A549 (cell line): ENCODE measurements around the gene ASB13.

Experiments
- CEBPB ChIP-seq, 2 experiments: fragments of >200 bp in 1 of 2; sonication (Bioruptor Twin) in 1 of 2; formaldehyde crosslinking in 1 of 2; IDR thresholded peaks; 2 replicates each; pipeline ENCODE4 v1.6.1; 2012 to 2016
- CTCF ChIP-seq: fragments of >200 bp; sonication (Bioruptor Twin); formaldehyde crosslinking; IDR thresholded peaks from 3 replicates; pipeline ENCODE4 v1.5.1; 2016
- EP300 ChIP-seq, 2 experiments: fragments of >200 bp; sonication (Bioruptor Twin); formaldehyde crosslinking; IDR thresholded peaks; 2 replicates in 1 of 2; 3 replicates in 1 of 2; pipeline ENCODE4 v1.6.1; 2016 to 2017
- FOSL2 ChIP-seq, 2 experiments: fragments of 450-650 bp in 1 of 2; fragments of >200 bp in 1 of 2; sonication (Bioruptor Twin) in 1 of 2; formaldehyde crosslinking; IDR thresholded peaks; 2 replicates each; pipeline versions ENCODE4 v1.5.0 to v1.6.1; 2016 to 2020; ENCODE audit warnings: mild to moderate bottlenecking in 1 of 2, moderate library complexity in 1 of 2
- JUN ChIP-seq, 2 experiments: fragments of >200 bp; sonication (Bioruptor Twin); formaldehyde crosslinking; IDR thresholded peaks; 2 replicates in 1 of 2; 3 replicates in 1 of 2; pipeline ENCODE4 v1.6.1; 2016 to 2017
- MAX ChIP-seq: IDR thresholded peaks from 2 replicates; pipeline ENCODE4 v1.6.1; 2012
- MYC ChIP-seq: IDR thresholded peaks from 2 replicates; pipeline ENCODE4 v1.6.1; 2012; ENCODE audit warnings: mild to moderate bottlenecking, inconsistent platforms, low read length, improper control_type of control experiment, borderline replicate concordance
- NPAS2 ChIP-seq: fragments of 250-450 bp; sonication (Bioruptor Pico); IDR thresholded peaks from 2 replicates; pipeline ENCODE4 v1.8.0; 2022; ENCODE audit warnings: mild to moderate bottlenecking, moderate library complexity, borderline replicate concordance
- POLR2A ChIP-seq: IDR thresholded peaks from 2 replicates; pipeline ENCODE4 v1.6.1; 2012; ENCODE audit warnings: mild to moderate bottlenecking, low read length
- RAD21 ChIP-seq, 2 experiments: fragments of >200 bp in 1 of 2; sonication (Bioruptor Twin) in 1 of 2; formaldehyde crosslinking in 1 of 2; IDR thresholded peaks in 1 of 2; conservative IDR thresholded peaks in 1 of 2; 2 replicates in 1 of 2; 3 replicates in 1 of 2; pipeline ENCODE4 v1.6.1; 2012 to 2018; ENCODE audit warnings: inconsistent platforms in 1 of 2
- REST ChIP-seq: fragments of 200-600 bp; sonication (generic); IDR thresholded peaks from 2 replicates; pipeline ENCODE4 v1.6.1; 2016; ENCODE audit warnings: antibody characterized with exemption, mild to moderate bottlenecking, moderate library complexity
- RFX5 ChIP-seq: fragments of 450-650 bp; IDR thresholded peaks from 2 replicates; pipeline ENCODE4 v1.7.1; 2014; ENCODE audit warnings: antibody characterized with exemption, mild to moderate bottlenecking, moderate library complexity

- TF ChIP-seq CTCF (no peak), JUN (IDR thresholded peaks at IDR 0.05) (no peak), RFX5 (no peak), NPAS2 (CRISPR knock-in tag) (no peak), RAD21 (conservative IDR thresholded peaks at IDR 0.05 in 1 of 2, IDR thresholded peaks at IDR 0.05 in 1 of 2) (no peak), POLR2A (no peak), EP300 (IDR thresholded peaks at IDR 0.05) (no peak), REST (no peak), MAX (no peak), FOSL2 (IDR thresholded peaks at IDR 0.05) (no peak), FOSL2 (CRISPR knock-in tag; IDR thresholded peaks at IDR 0.05) (no peak), CEBPB (IDR thresholded peaks at IDR 0.05) (no peak), MYC (no peak)
Measured at GRCh38 chr10:5652746-5653145, 13.6 kb downstream of the ASB13 start.
